Measurements from ENCODE around the gene POU3F1. TPM values are rescaled to one million over a fixed set of nuclear protein-coding genes. Genes with fewer than 3 reads are reported as not detected.
A peak's percentile ranks its signal among the peaks of the same experiment; 100 is the strongest.

Gene POU3F1
- total and polyA plus RNA-seq, 10 donors, result 0.07 to 0.60 (median 0.21) TPM; not detected in 3

- WGBS, 5 donors, result 29 to 60% (median 48%) methylated on average over 1 to 2 of the region's 2 CpGs
These were observed 46.4 kb downstream of the POU3F1 start for GRCh38 chr1:38000233-38000528.

GRCh38 chr1:37999430-38000232 is 47.0 kb downstream of the POU3F1 start:
- Histone ChIP-seq H3K27me3 (replicated peaks in 1 of 7) (peaks cover 0 to 16% (median 2%) of the 10 kb centered on the region in 7 donors), H3K4me3 (peak overlapping the region in 1 of 8 donors; percentile 32), H3K9me3 (no peaks in the 10 kb centered on the region), H3K4me1 (peaks cover 27 to 100% (median 78%) of the 10 kb centered on the region in 6 donors), H3K27ac (peak overlapping the region; percentile 13 to 91 (median 82)), H3K36me3 (peaks cover 0 to 22% (median 0%) of the 10 kb centered on the region in 6 donors)
- 9 to 16% (median 14%) methylated on average over 9 of the region's 9 CpGs for WGBS, 5 donors
- peak in 2 of 3 donors; percentile 48 to 59 for TF ChIP-seq POLR2AphosphoS5 (IDR thresholded peaks at IDR 0.05)
- TF ChIP-seq CTCF (IDR thresholded peaks at IDR 0.05 in 8 of 11, conservative IDR thresholded peaks at IDR 0.05 in 3 of 11), result no peak
- no peak for TF ChIP-seq POLR2A (IDR thresholded peaks at IDR 0.05)
- intact Hi-C loops (cut with DNase I; ENCODE audit: low total_unique reads), result no loop called here
- no peak for DNase-seq

More at GRCh38 chr1:38000233-38000528, 46.4 kb downstream of the POU3F1 start:
- DNase-seq, result no peak
- TF ChIP-seq POLR2AphosphoS5 (IDR thresholded peaks at IDR 0.05) (no peak), CTCF (IDR thresholded peaks at IDR 0.05 in 8 of 11, conservative IDR thresholded peaks at IDR 0.05 in 3 of 11) (no peak), POLR2A (IDR thresholded peaks at IDR 0.05) (no peak)
- intact Hi-C loops (cut with DNase I; ENCODE audit: low total_unique reads), result no loop called here
- Histone ChIP-seq H3K4me1 (peaks cover 22 to 98% (median 74%) of the 10 kb centered on the region in 6 donors), H3K36me3 (peaks cover 0 to 22% (median 0%) of the 10 kb centered on the region in 6 donors), H3K9me3 (no peaks in the 10 kb centered on the region), H3K27me3 (replicated peaks in 1 of 7) (peaks cover 0 to 22% (median 6%) of the 10 kb centered on the region in 7 donors), H3K27ac (peak overlapping the region; percentile 13 to 91 (median 82)), H3K4me3 (peak overlapping the region in 1 of 8 donors; percentile 32)

GRCh38 chr1:37998913-37999429 is 47.6 kb downstream of the POU3F1 start:
- H3K27ac ChIP-seq, result peak overlapping the region; percentile 2 to 91 (median 82)
- no peak for TF ChIP-seq CTCF (IDR thresholded peaks at IDR 0.05 in 8 of 11, conservative IDR thresholded peaks at IDR 0.05 in 3 of 11)
- TF ChIP-seq POLR2A (IDR thresholded peaks at IDR 0.05), result no peak
- no peak for TF ChIP-seq POLR2AphosphoS5 (IDR thresholded peaks at IDR 0.05)
- DNase-seq, result no peak
- H3K27me3 ChIP-seq (replicated peaks in 1 of 7), result peaks cover 0 to 11% (median 0%) of the 10 kb centered on the region in 7 donors
- no peaks in the 10 kb centered on the region for H3K9me3 ChIP-seq
- H3K4me1 ChIP-seq, result peaks cover 28 to 97% (median 78%) of the 10 kb centered on the region in 6 donors
- intact Hi-C loops (cut with DNase I; ENCODE audit: low total_unique reads), result no loop called here
- H3K36me3 ChIP-seq, result peaks cover 0 to 22% (median 0%) of the 10 kb centered on the region in 6 donors
- WGBS, 5 donors, result 60 to 80% (median 68%) methylated on average over 5 to 16 of the region's 16 CpGs
- H3K4me3 ChIP-seq, result peak overlapping the region in 1 of 8 donors; percentile 32

Measured in spleen (tissue), 11 donors.